NCI-H2171 (cell line): Measurements from ENCODE around the gene ANKRD63.

Experiments
- DNase-seq: peaks from one replicate; lab custom pipeline; 2025; lab: John Stamatoyannopoulos, UW

Gene ANKRD63

DNA sequence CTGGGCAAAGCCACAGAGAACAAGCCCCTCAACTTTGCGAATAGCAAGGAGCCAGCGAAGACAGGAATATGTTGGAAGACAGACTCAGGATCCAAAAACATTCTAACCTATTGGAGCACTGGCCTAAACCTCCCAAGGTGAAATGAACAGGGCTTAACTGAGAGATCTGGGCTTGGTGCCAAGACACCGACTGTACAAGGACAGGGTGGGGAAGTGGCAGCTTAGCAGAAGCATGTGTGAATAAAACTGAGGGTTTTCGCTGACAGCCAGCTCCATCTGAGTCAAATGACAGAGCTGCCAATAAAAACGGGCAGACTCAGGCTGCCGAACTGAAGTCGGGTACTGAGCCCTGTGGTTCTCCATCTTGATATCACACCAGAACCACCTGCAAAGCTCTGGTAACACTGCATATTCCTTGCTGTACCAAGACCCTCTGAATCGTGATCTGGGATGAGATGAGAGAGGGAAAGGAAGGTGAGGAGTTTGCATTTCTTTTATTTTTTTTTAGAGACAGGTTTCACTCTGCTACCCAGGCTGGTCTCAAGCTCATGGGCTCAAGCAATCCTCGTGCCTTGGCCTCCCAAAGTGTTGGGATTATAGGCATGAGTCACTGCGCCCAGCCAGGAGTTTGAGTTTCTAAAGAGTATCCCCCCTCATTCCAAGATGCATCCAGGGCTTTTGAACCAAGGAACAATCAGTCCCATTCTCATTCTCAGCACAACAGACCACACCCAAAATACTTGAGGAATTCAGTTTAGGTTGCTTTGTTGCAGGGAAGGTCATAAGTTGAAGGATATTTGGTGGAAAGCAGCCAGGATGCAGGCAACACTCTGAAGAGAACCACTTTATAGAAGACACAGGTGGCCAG is 30.9 kb upstream of the ANKRD63 start:
- peak; percentile 94 for DNase-seq

DNA sequence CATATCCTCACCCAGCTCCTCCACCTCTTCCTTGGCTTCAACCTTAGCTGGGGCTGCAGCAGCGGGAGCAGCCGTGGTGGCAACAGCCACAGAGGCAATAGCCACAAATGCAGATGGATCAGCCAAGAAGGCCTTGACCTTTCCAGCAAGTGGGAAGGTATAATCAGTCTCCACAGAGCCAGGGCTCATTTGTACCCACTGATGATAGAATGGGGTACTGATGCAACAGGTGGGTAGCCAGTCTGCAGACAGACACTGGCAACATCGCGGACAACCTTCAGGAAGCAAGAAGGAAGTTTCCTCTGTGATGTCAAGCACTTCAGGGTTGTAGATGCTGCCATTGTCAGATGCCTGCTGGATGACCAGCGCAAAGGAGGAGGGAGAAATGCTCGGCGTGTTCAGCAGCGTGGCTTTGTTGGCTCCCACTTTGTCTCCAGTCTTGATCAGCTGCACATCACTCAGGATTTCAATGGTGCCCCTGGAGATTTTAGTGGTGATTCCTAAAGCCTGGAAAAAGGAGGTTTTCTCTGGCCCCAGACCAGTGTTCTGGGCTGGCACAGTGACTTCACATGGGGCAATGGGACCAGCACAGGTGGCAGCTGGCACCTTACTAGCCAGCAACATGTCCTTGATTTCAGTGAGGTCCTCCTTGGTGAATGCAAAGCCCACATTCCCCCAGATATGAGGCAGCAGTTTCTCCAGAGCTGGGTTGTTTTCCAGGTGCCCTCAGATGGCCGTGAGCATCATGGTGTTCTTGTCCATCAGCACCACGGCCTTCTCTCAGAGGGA is 29.7 kb upstream of the ANKRD63 start:
- no peak for DNase-seq

DNA sequence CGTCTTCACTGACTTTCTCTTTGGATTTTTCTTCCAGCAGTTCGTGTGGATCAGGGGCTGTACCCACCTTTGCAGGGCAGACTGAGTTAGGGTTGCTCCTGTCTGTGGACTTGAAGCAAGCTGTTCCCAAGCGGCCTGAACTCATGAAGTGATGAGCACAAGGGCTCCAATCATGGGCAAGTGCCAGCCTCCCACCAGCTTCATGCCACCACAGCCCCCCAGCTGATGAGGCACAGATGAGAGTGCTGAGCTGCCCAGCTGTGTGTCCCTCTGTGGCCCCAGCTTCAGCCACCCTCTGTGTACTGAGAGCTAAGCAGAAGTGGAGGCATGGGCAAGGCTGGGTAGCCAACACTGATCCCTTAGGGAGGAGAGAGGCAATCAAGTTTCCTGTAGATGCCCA is 28.1 kb upstream of the ANKRD63 start:
- DNase-seq = no peak

DNA sequence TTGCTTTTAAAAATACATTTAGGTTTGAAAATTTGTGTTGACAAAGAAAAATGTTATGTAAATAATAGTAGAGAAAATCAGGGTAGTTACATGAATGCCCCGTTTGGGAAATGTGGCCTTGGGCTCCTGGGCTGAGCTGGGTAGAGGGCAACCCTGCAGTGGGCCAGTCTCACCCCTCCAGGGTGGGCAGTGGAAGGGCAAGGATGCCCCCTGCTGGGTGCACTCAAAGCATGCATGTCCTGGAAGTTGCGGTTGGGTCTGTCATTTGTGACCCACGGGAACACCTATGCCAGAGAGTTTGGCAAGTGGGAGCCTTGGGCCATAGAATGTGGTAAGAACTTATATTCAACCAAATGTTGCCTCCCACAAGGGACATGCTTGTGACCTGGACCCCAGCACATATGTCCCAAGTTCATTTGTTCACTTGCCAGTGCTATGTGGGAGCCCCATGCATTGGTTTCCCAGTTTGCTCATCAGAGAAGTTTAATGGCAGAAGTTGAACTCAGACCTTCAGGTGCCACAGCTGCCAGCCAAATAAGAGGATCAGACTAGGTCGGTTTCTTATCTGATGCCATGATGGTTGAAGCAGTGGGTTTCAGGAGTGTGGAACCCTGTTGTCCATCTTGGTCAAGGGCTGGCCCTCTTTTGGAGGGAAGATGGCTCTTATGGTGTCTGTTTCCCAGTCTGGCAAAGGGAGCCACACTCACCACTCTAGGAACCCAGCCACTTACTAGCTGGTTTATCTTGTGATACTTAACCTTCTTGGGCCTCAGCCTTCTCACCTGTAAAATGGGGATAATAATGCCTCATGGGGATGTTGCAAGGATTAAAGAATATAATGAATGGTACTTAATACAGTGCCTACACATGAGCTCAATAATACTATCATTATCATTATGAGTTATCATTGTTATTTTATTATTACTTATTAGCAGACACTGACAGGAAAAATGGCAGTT is 27.4 kb upstream of the ANKRD63 start:
- DNase-seq = no peak

DNA sequence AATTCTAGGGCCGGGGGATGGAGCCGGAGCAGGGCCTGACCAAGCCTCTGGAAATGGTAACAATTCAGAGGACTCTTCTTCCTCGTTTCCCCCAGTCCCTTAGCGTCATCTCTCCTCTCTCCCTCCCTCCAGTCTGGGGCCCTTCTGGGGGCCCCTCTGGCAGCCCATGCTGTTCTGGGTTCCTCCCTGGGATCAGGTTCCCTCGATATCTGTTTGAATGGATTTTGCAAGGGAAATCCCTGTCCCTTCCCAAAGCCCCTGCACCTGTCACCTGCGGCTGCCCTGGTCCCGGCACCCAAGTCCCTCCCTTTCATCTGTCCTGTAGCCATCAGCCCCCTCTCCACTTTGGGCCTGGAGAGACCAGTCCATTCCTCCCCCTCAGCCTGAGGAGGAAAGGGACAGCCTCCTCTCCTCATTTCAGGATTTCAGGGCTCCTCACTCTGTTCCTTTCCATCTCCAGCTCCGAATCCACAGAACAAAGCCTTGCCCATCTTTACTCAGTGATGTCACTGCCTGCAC is 26.5 kb upstream of the ANKRD63 start:
- no peak for DNase-seq

DNA sequence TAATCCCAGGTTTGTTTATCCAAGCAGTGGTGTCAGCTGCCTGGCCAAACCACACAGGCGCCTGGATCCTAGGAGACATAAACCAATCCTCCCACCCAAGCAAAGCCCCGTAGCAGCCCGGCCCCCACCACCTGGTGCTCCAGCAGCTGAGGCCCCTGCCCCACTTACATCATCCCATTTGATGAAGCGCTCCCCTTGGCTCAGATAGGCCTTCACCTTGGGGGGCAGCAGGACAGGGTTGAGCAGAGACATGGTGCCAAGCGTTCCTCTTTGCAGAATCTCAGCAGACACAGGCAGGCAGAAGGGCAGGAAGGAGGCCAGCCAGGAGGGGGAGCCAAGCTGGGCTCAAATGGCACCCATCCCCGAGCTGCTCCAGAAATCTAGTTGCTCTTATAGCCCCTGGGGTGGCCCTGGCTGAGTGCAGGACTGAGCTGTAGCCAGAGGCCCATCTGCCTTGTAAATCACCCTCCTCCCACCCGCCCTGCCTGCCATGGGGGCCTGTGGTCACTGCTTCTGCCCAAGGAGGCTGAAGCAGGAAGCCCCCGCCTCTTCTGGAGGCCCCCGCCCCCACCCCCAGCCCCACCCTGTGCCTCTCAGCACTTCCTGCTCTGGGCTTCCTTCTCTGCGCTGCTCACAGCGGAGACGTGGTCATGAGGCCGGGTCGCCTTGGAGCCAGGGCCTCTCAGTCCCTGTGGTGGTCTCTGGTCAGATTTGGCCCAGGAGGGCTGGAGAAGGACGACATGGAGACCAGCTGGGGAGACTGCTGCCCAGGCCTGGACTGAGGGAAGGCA is 24.8 kb upstream of the ANKRD63 start, which contains the start of gene PLCB2:
Gene PLCB2, minus strand, starts transcription at position 515 of the 791 bp plus-strand sequence. Its CDS starts 263 bp downstream, at position 252.
- DNase-seq = no peak

DNA sequence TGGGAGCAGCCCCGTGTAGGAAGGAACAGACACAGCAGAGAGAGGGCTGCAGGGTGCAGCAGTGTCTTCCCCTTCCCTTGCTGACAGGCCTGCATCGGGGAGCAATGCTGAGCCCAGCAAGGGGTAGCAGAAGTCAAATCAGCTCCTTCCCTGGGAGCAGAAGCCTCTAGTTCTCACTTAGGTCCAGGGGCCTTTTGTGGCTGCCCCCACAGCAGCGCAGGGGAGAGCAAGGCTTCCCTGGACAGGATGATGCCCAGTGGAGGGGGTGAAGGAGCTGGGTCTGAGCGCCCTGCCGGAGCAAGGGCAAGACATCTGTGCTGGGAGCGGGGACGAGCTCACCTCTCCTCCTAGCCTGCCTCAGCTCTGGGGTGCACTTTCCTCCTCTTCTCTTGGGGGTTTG is 24.0 kb upstream of the ANKRD63 start:
- no peak for DNase-seq

DNA sequence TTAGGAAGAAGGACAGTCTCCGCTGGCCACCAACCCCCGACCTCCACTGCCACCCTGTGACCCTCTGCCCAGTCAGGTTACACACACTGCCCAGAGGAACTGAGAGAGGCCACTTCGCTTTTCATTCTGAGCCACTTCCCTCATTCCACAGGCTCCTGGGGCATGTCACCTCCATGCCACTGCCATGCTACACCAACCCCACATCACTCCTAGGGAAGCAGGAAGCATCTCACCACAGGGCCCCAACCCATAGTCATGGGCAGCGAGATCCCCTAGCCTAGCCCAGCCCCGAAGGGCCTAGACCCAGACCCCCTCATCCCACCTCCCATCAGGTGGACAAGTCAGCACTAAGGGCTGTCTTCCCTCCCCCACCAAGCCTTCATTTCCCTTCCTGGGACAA is 23.5 kb upstream of the ANKRD63 start:
- no peak for DNase-seq

DNA sequence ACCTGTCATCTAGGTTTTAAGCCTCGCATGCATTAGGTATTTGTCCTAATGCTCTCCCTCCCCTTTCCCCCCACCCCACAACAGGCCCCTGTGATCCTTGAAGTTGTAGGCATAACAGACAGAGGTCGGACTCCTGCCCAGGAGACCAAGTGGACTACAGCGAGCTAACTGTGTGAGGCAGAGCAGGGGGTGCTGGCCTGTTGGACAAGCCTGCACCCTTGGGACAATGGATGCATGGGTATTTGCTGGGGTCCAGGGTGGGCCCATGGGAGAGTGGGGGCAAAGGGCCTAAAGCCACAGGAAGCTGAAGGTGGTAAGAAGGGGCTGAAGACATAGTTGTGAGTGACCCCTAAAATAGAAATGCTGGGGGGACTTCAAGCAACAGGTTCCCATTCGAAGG is 22.4 kb upstream of the ANKRD63 start:
- DNase-seq = no peak

DNA sequence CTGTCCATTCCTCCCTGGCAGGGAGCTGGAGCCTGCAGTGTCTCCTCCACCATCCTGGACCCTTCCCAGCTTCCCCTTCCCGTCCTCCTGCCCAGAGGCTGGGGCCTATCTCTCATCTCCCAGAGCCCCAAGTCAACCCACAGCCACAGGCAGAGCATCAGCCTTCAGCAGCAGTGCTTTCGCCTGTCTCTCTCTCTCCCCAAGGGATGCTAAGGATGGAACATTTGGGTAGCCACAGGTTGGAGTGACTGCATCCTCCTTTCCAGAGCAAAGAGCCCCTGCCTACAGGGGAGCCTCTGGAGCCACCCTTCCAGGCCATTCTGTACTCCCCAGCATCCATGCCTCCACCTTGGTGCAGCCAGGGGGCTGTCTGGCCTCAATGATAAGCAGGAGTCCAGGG is 20.7 kb upstream of the ANKRD63 start:
- DNase-seq = no peak

DNA sequence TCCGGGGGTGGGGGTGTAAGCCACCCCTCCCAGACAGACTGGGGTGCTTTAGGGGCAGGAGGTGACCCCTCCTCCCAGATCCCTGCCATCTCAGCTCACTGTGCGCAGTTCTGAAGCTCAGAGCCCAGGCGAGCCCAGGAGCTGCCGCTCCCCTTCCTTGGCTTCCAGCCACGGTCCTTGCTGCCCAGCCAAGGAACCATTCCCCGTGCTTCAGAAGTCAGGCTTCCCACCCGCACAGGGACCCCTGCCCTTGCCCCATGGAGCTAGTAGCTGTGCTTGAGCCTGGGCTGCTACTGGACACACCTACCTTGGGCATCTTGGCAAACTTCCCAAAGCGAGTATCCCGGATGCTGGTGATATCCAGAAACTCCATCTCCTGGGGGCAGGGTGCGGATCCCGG is 20.1 kb upstream of the ANKRD63 start:
- no peak for DNase-seq

DNA sequence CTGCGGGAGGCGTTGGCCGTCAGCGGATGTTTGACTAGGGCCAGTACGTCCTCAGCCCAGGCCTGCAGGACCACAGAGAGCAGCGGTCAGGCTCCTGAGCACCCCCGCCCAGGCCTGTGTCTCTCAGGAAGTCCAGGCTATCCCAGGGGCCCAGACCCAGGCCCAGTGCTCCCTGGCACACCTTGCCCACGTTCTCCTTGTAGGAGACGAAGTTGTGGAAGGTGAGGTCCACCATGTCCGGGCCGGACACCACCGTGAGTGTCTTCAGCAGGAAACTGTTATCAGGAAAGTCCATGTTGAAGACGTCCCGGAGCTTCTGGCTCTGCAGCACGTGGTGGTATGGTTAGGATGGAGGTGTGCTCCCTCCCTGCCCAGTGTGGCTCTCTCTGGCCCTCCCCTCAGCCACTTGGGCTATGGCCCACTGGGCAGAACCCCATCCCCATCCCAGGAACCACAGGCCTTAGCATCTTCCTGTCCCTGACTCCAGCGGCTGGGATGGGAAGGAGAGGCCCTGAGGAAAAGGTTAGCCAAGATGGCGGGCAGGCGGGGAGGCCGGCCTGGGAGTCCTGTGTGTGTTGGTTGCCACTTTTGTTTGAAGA is 19.5 kb upstream of the ANKRD63 start:
- no peak for DNase-seq

DNA sequence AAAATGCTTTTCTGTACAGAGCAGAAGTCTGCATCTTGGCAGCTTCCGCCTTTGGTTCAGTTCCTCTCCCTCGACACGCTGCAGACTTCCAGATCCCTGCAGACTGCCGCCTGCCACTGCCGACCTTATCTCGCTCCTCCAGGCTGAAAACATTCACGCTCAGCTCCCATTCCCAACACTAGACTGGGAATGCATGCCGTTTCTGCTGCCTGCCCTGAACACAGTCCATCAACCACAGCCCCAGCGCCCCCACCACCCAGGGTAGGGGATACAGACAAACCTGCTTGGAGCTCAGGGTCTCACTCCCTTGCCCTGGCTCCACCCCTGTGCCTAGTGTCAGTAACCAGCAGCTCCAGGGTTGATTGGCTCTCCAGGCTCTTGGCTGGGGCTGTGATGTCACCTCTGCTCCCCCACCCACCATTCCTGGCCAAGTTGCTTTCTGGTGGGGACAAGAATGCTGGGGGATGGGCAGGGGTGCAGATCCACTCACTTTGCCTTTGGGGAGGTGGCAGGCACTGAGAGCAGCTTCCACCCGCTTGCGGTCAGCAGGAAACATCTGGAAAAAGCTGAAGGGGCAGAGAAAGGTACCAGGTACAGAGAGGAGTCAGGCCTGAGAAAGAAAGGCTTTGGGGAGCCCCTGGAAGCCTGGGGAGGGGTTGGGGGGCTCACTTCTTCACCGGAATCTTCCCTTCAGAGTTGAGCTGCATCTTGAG is 18.8 kb upstream of the ANKRD63 start:
- no peak for DNase-seq

DNA sequence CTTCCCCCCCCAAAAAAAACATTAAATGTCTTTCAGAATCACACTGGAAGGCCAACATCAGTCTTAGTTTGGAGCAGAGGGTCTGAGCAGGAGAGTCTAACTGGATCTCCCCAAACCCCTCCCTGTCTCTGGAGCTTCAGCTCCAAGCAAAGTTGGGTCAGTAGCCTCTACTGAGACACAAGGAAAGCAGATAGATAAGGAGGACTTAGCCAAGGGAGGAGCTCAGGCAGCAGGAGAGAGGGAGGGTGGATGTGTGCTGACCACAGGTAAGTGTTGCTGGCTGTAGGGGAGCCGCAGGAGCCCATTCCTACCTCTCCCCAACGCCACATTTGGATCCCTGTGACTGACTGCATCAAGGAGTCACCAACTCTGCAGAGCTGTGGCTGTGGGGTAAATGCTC is 17.9 kb upstream of the ANKRD63 start:
- no peak for DNase-seq

DNA sequence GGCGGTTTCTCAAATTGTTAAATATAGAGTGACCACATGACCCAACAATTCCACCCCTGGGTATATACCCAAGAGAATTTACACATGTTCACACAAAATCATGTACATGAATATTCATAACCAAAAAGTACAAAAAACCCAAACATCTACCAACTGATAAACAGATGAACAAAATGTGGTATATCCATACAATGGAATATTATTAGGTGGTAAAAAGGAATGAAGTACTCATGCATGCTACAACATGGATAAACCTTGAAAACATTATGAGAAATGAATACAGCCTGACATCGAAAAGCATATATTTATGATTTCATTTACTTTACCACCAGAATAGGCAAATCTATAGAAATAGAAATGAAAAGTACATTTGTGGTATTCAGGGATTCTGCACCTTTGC is 17.5 kb upstream of the ANKRD63 start:
- no peak for DNase-seq

DNA sequence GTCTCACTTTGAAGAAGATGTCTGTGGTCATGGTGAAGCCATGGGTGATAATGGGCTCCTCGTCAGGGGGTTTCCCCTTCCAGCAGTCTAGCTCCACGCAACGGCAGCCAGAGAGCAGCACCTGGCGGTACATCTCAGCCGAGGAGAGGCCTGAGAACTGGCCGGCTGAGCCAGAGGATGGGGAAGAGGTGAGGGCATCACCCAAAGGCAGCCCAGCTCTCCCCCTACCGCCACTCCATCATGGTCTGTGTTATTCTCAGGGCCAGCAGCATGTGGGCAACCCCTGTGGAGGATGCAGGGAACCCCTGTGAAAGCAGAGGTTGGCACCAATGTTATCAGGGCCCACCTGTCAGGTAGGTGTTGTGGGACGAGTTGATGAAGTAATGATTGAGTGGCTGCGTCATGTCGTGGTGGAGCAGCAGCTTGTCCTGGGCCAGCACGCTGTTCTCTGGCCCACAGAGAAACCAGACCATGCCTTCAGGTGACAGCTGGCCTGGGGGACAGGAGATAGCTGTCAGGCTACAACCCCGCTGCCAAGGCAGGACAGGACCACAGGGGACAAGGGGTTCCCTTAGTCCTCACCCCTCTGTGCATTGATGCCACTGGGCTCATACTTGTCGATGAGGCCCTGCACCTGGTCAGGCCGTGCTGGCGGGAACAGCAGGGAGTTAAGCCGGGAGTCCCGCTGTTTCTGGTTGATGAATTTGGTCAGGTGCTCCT is 15.5 kb upstream of the ANKRD63 start:
- no peak for DNase-seq

DNA sequence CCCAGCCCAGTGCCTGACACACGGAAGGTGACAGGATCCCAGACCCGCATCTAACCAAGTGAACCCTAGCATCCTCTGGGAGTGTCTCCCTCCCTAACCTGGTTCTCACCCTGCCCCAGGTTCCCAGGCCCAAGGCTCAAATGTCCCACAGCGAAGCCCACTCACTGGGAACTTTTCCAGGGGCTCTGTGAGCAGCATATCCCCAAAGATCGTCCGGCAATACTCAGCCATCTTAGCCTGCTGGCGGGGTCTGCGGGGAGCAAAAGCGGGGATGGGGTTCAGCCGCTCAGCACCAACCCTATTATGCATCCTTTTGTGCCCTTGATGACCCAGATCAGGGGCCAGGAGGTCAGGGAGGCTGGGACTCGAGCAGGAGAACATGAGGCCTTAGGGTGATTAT is 14.5 kb upstream of the ANKRD63 start:
- DNase-seq = no peak

DNA sequence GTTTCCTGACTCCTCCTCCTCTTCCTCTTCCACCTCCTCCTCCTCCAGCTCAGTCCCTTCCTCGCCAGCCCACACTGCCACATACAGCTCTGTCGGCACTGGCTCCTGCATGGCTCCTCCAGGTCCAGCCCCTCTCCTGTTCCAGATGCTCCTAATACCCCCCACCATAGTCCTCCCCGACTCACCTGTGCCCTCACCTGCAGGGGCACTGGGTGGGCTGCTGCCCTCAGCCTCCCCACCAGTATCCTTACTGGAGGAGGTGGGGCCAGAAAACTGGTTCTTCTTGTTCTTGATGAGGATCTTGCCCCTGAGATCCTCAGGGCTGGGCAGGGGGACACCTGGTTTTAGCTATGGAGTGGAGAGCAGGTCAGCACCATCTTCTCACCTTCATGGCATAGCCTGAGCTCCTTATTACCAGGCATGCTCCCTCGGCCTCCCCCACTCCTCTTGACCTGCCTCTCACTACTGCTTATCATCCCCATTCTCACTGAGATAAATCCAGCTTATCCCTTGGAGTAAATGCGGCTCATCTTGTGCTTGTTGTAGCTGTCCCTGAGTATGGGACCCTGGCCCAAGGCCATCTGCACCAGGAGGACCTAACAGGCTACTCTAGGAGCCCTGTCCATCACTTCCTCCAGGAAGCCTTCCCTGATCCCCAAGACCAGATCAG is 13.8 kb upstream of the ANKRD63 start:
- no peak for DNase-seq
